ENCODE measurements around the gene GOLGA8J.
"Not testable (repeated sequence)": the region's sequence is repeated elsewhere in the genome, so short reads cannot be mapped to it uniquely, and the experiment has no call there.

GOLGA8J gene

GRCh38 chr15:30082655-30083054 lies at the start of gene GOLGA8J:
GOLGA8J (plus strand) TSS chr15:30082955; CDS start chr15:30083053, 98 bp downstream.
- DNase-seq, result not testable (repeated sequence)

GRCh38 chr15:30033211-30033610 lies 49.5 kb upstream of the GOLGA8J start:
- DNase-seq, result no peak

GRCh38 chr15:30033763-30034162 lies 49.0 kb upstream of the GOLGA8J start:
- no peak for DNase-seq

GRCh38 chr15:30036036-30036703 lies 46.6 kb upstream of the GOLGA8J start:
- DNase-seq, result no peak

GRCh38 chr15:30038667-30039523 lies 43.9 kb upstream of the GOLGA8J start:
- DNase-seq, result no peak

- no peak for DNase-seq
These were observed 40.9 kb upstream of the GOLGA8J start for GRCh38 chr15:30041868-30042267.

GRCh38 chr15:30042556-30042955 lies 40.2 kb upstream of the GOLGA8J start:
- no peak for DNase-seq

- DNase-seq, result no peak
These were observed 39.5 kb upstream of the GOLGA8J start for GRCh38 chr15:30043211-30043655.

GRCh38 chr15:30044377-30044776 lies 38.4 kb upstream of the GOLGA8J start:
- DNase-seq, result no peak

GRCh38 chr15:30044826-30045225 lies 37.9 kb upstream of the GOLGA8J start:
- not testable (repeated sequence) for DNase-seq

GRCh38 chr15:30045248-30046041 lies 37.3 kb upstream of the GOLGA8J start:
- not testable (repeated sequence) for DNase-seq

- no peak for DNase-seq
These were observed 36.3 kb upstream of the GOLGA8J start for GRCh38 chr15:30046430-30046829.

GRCh38 chr15:30055604-30056003 lies 27.2 kb upstream of the GOLGA8J start:
- DNase-seq, result no peak

GRCh38 chr15:30056166-30056565 lies 26.6 kb upstream of the GOLGA8J start:
- DNase-seq, result no peak

GRCh38 chr15:30059771-30060170 lies 23.0 kb upstream of the GOLGA8J start:
- no peak for DNase-seq

- no peak for DNase-seq
These were observed 19.9 kb upstream of the GOLGA8J start for GRCh38 chr15:30062881-30063280.

- DNase-seq, result no peak
These were observed 18.8 kb upstream of the GOLGA8J start for GRCh38 chr15:30063835-30064546.

GRCh38 chr15:30065025-30065801 lies 17.5 kb upstream of the GOLGA8J start:
- no peak for DNase-seq

GRCh38 chr15:30068326-30068725 lies 14.4 kb upstream of the GOLGA8J start:
- no peak for DNase-seq

GRCh38 chr15:30072630-30073029 lies 10.1 kb upstream of the GOLGA8J start:
- no peak for DNase-seq

GRCh38 chr15:30073915-30074314 lies 8.8 kb upstream of the GOLGA8J start:
- no peak for DNase-seq

GRCh38 chr15:30080816-30081215 lies 1.9 kb upstream of the GOLGA8J start:
- not testable (repeated sequence) for DNase-seq
